DMS153 treated with DMSO at 0.1 percent for 48 hours (cell line): ENCODE measurements around the gene SYT17.

ENCODE experiments used
- DNase-seq: peaks from one replicate; lab custom pipeline; 2025; ENCODE audit not compliant: unreplicated experiment; lab: John Stamatoyannopoulos, UW

The SYT17 gene

DNA sequence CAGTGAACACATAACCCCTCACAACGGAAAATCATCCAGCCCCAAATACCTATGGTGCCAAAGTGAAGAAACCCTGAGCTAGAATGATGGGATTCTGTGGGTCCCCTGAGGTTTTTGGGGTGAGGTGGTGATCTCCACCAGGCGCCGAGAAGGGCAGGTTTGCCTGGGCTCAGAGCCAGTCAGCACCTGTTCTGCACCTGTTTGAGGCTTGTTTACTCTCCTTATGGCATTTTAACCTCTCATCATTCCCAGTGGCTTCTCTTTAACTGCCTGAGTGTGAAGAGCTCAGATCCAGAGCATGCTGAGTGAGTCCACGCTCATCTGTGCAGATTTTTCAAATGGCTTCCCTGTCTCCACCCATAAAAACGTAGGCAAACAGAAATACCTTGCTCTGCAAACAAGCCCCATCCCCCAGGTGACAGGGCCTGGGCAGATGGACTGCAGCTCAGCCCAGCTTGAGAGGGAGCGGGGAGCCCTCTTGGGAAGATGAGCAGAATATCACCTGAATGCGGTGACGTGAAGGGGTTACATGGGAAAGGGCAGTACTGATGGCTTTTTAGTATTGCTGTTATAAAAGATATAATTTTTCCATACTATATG, 77.4 kb downstream of the SYT17 start:
- DNase-seq, result peak; percentile 90

GRCh38 chr16:19252904-19253303, 84.9 kb downstream of the SYT17 start:
- DNase-seq, result no peak

DNA sequence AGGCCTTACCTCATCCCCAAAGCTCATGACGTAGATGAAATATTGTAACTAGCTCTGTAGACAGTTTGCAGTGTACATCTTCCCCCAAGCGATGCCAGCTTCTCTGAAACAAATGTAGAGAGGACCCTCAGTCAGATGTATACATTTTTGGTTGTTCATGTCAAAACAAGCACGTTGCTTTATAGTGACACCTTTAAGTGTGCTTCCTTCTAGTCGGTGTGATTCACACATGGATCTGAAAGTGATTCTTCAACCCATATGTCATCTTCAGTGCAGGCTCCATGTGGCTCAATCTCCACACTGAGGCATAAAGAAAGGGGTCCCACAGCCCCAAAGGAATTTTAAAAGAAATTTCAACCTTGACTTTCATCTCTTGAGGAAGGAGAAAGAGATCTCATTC, 86.6 kb downstream of the SYT17 start:
- no peak for DNase-seq

DNA sequence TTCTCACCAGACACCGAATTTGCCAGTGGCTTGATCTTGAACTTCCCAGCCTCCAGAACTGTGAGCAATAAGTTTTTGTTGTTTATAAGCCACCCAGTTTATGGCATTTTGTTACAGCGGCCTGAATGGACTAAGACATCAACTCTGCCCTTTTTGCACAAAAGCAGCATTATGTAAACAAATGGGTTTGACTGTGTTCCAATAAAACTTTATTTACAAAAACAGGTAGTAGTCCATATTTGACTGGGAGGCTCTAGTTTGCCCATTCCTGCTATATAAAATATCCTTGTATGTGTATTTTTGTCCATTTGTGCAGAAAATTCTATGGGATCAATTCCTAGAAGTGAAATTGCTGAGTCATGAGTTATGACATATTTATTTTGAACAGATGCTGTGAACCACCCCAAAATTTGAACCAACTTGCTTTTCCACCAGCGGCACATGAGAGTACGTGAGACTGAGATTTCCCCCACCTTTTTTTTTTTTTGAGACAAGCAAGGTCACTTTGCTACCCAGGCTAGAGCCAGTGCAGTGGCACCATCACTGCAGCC, 96.2 kb downstream of the SYT17 start:
- no peak for DNase-seq

DNA sequence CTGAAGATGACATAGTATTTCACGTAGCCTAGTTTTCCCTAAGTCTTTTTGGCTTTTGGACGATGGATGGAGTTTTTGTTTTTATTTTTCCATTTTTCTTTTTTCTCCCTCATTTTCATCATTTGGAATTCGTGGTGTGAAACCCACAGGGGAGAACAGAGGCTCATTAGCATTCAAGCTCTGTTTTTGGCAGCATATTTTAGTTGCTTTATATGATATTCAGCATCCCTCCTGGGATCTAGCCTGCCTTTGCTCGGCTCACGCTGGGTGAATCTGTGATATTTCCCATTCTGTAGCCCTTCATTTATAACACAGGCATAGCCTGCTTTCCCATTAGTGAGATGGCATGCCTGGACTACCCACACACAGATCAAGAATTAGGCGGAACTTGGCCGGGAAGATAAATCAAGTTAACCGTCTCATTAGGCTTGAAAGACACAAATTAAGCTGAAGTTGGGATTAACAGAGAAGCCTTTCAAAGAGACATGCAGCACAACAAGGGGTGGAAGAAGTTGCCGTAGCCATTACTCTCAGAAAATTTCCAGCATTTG, 97.4 kb downstream of the SYT17 start:
- DNase-seq, result no peak

DNA sequence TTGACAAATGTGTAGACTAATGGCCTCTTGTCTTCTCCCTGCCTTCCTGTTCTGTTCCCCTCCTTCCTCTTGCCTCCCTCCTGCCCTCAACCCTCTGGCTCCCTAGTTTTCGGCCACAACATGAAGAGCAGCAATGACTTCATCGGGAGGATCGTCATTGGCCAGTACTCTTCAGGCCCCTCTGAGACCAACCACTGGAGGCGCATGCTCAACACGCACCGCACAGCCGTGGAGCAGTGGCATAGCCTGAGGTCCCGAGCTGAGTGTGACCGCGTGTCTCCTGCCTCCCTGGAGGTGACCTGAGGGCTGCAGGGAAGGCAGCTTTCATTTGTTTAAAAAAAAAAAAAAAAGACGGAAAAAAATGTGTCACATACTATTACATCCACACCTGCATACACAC, 98.7 kb downstream of the SYT17 start:
- no peak for DNase-seq

DNA sequence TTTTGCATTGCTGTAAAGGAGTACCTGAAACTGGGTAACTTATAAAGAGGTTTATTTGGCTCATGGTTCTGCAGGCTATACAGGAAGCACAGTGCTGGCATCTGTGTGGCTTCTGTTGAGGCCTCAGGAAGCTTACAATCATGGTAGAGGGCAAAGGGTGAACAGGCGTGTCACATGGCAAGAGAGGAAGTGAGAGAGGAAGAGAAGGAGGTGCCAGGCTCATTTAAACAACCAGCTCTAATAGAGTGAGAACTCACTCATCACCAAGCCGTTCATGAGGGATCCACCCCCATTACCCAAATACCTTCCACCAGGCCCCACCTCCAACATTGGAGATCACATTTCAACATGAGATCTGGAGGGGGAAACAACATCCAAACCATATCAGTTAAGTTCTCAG, 101.1 kb downstream of the SYT17 start:
- DNase-seq, result no peak

DNA sequence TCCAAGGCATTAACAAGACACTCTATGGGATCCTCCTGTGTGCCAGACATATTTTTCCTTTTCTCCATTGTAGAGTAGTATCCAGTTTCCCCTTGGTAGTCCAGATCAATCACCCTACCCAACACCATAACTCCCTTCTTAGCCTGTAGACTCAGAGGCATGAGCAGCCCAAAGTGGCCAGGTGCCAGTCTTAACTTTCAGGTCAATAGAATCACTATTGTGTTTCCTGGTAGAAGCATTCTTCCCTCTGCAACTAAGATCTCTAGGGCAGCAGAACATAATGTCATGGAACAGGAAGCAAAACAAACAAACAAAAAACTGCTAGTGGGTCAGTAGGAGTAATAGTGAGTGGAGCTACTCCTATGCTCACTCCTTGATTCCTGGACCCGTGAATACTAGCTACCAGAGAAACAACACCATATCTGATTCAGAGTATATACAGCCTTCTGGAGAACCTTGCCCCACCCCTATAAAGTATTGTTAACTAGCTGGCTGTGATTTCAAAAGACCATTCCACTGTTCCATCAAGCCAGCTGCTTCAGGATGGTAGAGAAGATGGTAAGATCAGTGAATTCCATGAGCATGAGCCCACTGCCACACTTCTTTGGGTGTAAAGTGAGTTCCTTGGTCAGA, 106.2 kb downstream of the SYT17 start:
- DNase-seq, result no peak

DNA sequence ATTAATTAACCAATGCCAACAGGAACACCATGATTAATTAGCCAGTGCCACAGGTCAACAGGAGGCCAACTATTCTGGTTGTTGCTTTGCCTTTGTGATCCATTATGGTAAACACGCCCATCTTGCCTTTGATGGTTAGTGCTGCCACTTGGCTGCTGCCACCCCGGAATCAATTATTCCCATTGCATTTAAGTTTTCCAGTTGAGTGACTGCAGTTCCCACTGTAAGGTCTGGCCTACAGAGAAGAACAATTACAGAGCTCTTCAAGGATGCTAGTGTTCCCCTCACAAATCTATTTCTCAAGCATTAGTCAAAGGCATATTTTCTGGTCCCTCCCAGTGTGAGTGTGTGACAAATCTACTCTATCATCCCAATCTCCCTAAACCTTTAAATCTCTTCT, 110.4 kb downstream of the SYT17 start:
- DNase-seq, result no peak

DNA sequence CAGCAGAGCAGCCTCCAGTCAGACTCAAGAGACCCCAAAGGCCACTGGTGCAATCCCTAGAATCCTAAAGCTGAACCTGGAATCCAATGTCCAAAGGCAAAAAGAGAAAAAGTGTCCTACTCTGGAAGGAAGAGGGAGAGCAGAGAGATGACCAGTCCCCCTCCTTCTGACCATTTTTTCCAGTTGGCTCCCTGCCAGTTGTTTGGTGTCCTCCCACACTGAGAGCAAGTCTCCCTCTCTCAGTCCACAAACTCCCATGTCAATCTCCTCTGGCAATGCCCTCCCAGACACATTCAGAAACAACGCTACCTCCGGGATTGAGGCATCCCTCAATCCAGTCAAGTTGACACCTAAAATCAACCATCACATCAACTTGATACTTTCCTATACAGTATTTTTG, 113.2 kb downstream of the SYT17 start:
- no peak for DNase-seq

- no peak for DNase-seq
These were observed 114.1 kb downstream of the SYT17 start for GRCh38 chr16:19282101-19282500.

- no peak for DNase-seq
These were observed 115.6 kb downstream of the SYT17 start for GRCh38 chr16:19283637-19284036.

DNA sequence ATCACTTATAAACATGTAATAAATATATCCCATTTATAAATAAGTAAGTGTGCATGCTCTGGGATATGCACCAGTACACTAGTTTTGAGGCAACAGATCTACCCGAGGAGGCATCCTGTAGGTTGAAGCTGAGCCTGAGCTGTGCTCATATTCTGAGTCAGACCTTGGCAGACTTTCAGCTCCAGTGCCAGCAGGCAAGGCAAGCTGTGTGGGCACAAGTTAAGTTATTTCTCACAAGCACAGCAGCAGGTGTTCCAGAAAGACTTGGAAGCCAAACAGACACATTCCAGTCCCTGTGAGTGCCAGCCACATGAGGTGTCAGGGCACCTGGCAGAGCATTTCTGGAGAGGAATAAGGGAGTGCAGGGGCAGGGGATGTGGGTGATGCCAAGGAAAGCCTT, 116.2 kb downstream of the SYT17 start:
- DNase-seq, result no peak

GRCh38 chr16:19285431-19285830, 117.4 kb downstream of the SYT17 start, which contains the start of gene CLEC19A:
CLEC19A (plus strand) TSS chr16:19285731; CDS start chr16:19285852, 121 bp downstream.
- DNase-seq, result no peak

GRCh38 chr16:19286827-19287226, 118.8 kb downstream of the SYT17 start:
- DNase-seq, result no peak

DNA sequence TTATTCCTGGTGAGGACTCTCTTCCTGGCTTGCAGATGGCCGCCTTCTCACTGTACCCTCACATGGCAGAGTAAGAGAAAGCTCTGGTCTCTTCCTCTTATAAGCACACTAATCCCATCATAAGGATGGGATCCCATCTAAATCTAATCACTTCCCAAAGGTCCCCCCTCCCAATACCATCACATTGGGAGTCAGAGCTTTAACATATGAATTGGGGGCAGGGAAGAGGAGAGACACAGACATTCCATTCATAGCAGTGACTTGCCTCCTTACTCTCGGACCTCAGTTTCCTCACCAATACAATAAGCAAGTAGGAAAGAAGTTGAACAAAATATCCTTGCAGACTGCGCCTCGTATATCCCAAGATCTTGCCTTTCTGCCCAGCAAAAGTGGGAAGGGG, 119.2 kb downstream of the SYT17 start:
- DNase-seq, result no peak

DNA sequence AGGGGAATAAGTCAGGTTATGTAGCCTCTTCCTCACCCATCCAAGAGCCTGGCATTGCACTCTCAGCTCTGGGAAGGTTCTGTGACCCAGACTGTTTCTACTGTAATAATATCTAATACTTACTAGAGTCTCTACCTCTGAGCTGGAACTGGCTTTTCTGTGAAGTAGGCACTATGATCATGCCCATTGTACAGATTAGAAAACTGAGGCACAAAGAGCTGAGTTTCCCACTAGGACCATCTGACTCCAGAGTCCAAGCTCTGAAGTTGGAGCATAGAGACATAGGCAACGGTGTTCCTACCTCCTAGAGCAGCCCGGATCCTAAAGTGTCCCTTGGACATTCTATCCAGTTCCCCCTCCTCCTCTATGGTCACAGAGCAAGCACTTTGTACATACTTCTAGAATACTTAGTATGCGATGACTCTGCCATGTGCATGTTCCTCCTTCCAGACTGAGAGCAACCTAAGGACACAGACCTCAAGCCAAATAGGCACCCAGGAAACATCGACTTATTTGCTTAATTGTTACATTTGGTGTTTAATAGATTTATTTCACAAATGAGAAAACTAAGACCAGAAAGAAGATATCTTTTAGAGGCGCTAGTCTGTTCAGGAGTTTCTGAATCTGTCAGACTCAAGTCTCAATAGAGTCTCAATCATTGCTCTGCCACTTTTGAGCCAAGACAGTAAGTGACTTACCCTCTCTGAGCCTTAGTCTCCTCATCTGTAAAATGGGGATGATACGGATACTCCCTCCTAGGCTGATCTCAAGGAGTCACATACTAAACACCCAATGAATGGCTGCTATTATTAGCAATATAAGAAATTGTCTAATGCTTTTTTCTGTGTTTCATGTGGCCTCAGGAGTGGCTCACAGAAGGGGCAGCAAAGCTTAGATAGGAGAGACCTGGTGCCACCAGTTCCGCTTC, 121.1 kb downstream of the SYT17 start:
- DNase-seq, result no peak

DNA sequence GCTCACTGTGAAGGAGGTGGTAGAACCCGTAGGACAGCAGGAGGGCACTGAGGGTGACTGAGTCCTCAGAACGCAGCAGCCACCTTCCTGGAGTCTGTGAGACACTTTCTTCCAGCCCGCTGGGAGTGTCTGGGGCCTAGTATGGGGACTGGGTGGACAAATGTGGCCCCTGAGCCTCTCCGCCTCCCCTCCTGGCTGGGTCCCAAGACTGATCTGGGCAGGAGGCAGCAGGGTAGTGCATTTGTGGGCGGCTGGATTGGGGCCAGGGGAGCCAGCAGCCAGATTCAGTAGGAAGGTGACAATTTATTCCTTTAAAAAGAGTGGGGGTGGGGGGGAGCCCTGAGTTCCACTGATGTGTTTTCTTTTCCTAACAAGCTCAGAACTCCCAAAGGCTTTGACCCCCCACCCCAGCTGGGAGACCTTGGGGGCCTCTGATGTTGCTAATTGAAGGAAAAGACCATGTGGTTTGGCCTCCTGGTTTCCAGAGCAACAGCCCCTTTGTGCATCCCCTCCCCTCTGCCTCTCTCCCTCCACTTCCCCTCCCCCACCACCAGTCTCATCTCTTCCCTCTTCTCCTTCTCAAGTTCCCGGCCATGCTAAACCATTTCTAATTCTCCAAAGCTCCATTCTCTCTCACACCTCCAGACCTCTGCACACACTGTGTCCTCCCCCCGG, 121.9 kb downstream of the SYT17 start:
- no peak for DNase-seq

- DNase-seq, result no peak
These were observed 122.8 kb downstream of the SYT17 start for GRCh38 chr16:19290860-19291259.

DNA sequence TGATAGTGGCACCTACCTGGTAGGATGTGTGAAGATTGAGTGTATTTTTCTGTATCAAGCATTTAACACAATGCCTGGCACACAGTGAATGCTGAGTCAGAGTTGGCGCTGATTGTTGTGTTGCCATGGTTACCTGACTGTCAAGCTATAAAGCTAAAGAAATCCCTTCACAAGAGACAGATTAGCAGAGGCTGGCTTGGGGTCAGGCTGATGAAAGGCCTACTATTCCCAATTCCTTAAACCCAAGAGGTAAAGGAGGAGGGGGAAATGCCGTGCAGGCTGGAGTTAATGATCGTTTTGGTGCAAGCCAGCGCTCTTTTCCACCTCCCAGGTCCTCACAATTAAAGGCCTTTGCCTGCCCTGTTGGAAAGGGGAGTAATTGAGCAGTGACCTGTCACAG, 123.4 kb downstream of the SYT17 start:
- DNase-seq, result no peak

DNA sequence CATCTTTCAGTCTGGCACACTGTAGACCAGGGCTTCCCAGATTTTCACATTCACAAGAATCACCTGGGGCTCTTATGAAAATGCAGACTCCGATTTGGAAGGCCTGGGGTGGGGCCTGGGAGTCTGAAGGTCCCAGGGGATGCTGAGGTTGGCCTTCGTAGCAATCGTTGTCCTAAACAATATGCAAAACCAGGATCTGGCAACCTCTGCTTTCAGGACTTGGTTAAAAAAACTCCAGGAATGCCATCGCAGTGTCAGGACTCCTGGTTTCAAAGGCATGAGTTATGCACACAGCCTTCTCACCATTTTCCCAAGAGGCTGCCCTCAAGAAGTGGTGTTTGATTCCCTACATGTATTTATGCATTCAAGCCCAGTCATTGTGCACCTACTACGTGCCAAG, 124.1 kb downstream of the SYT17 start:
- DNase-seq, result no peak
